Retinal pigment epithelial cell (primary cell): ENCODE data around the gene MAN2A2.

Experiments used
- DNase-seq: peaks from one replicate; pipeline ENCODE4 v3.0.0-alpha.2; 2010; ENCODE audit warnings: low read depth
- H3K4me3 ChIP-seq: 2 replicates; pipeline ENCODE4 v1.5.1; 2011; ENCODE audit warnings: mild to moderate bottlenecking, low read length, control low read depth, moderate library complexity
- CTCF ChIP-seq: conservative IDR thresholded peaks from 2 replicates; pipeline ENCODE4 v1.5.1; 2011; ENCODE audit warnings: low read depth, low read length, control low read depth, inconsistent platforms

The MAN2A2 gene

GRCh38 chr15:90934256-90934948 is 31.3 kb downstream of the MAN2A2 start:
- peak; percentile 95 for TF ChIP-seq CTCF
- peak overlapping the region; percentile 74 for H3K4me3 ChIP-seq
- no peak for DNase-seq

- peak within 1 kb of the TSS; percentile 74 for H3K4me3 ChIP-seq
- DNase-seq: no peak
- TF ChIP-seq CTCF: peak; percentile 5
Measured at GRCh38 chr15:90934949-90935751, 32.0 kb downstream of the MAN2A2 start, which contains the start of gene UNC45A. Gene UNC45A (plus strand): TSS chr15:90935285. CDS start chr15:90935325, 40 bp downstream.

DNA sequence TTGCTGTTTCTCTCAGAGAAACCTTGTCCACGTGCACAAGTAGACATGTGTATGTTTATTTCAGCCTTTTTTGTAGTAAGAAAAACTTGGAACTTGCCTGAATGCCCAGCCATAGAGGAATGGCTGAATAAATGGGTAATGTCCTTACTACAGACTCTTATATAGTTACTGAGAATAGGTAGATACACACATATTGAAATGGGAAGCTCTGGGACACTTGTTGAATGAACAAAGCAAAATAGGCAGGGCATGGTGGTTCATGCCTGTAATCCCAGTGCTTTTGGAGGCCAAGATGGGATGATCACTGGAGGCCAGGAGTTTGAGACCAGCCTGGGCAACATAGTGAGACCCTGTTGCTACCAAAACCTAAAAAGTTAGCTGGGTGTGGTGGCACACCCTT is 33.7 kb downstream of the MAN2A2 start:
- no peak for TF ChIP-seq CTCF
- no peak for DNase-seq
- no peak overlapping the region for H3K4me3 ChIP-seq

DNA sequence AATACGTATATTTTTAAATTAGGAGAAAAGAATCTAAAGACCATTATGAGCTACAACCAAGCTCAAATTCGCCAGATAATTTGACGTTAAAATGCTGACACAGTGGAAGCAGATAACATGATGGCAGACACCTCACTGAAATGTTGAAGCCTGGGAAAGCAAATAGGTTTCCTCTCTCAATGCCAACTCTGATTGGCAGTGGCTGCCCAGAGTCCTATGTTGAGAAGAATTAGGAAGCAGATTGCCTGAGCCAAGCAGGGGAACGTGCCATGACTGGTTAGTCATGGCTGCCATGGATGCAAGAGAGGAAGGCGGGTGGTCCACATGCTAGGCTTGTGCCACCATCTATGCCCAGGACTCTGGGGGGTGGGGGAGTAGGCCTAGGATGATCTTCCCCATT is 35.2 kb downstream of the MAN2A2 start:
- H3K4me3 ChIP-seq: no peak overlapping the region
- no peak for TF ChIP-seq CTCF
- DNase-seq: no peak

GRCh38 chr15:90939756-90940155 is 36.7 kb downstream of the MAN2A2 start:
- H3K4me3 ChIP-seq: no peak overlapping the region
- TF ChIP-seq CTCF: no peak
- no peak for DNase-seq

DNA sequence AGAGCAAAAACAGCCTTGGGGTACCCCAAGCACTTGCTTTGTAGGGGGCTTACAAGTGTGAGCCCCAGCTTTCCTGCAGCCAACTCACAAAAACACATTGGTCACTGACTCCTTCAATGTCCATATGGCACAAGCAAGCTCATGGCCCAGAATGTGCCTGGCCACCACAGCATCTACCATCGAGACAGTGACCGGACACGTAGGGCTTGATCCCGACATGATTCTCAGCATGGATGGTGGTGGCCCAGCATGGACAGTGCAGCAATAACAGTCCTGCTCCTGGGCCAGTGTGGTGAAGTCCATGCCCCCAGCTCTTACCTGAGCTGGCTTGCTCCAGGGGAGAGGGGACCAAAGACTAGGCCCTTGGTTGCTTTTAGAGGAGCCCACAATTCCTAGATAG is 37.9 kb downstream of the MAN2A2 start:
- DNase-seq: no peak
- TF ChIP-seq CTCF: no peak
- no peak overlapping the region for H3K4me3 ChIP-seq
